NCI-H69 (cell line): ENCODE measurements around the gene UBE3A.
"Not testable (repeated sequence)": the region's sequence is repeated elsewhere in the genome, so short reads cannot be mapped to it uniquely, and the experiment has no call there.

Experiments used
- DNase-seq: peaks from one replicate; lab custom pipeline; 2025; lab: John Stamatoyannopoulos, UW

UBE3A gene

DNA sequence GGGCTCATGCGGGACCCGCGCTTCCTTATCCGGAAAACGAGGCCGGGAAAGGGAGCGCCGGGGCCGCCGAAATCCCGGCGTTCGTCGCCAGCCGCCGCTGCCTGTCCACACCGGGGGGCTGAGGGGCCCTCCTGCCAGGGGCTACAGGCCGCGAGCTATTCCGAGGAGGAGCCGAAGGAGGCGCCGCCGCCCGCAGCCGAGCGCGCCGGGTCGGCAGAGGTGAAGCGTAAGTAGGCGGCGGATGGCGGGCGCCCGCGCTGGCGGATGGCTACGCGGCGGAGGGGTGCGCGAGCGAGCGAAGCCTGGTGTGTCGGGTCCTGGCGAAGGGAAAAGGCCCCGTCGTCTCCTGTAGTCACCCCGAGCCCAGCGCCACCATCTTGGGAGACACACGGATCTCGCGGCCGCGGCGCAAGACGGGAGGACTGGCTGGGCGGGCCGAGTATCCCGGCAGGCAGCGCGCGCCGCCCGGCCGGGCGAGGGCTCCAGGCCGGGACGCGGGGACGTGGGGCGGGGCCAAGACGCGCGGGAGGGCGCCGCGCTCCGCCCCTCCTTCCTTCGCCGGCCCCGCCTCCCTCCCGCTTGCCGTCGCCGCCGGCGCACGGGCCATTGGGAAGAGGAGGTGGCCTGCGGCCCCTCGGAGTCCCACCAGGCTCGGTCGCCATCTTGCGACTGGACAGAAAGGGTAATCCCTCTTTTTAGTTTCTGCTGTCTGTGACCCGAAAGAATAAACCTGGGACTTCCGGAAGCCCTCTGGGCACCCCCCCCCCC is at the start of gene UBE3A:
Gene UBE3A, minus strand, starts transcription at position 424 of the 768 bp plus-strand sequence. CDS start 29,917 bp downstream, outside the sequence.
- DNase-seq, result peak; percentile 97

DNA sequence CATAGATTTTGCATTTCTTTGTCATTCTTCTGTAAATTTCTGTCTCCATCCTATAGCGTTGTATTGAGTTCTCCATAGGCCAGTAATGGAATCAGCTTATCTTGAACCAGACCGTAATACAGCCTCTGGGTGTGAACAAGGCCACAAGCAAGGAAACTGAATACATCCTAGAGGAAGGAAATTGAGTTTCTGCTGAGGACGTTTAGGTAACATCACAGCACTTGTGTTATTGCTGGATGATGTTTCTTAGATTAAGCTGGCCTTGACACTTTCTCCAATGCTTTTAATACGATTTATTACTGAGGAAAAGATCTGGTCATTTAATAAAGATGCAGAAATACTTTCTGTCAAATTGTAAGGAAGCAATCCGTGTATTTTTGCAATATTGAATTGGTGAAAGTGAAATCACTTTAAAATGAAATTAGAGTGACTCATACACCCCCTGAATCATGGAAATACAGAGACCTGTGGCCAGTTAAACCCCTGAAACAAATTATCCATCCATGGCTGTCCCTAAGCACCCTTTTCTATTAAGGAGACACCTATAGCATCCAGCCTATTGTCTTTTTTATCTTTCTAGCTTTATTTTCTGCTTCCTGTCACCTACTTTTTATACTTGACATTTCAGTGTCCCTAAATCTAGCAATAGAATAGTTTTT is 48.5 kb upstream of the UBE3A start:
- DNase-seq, result no peak

- no peak for DNase-seq
Observed at GRCh38 chr15:25486051-25486450, 47.2 kb upstream of the UBE3A start.

- DNase-seq, result peak; percentile 98
Observed at GRCh38 chr15:25481208-25481859, 42.5 kb upstream of the UBE3A start.

DNA sequence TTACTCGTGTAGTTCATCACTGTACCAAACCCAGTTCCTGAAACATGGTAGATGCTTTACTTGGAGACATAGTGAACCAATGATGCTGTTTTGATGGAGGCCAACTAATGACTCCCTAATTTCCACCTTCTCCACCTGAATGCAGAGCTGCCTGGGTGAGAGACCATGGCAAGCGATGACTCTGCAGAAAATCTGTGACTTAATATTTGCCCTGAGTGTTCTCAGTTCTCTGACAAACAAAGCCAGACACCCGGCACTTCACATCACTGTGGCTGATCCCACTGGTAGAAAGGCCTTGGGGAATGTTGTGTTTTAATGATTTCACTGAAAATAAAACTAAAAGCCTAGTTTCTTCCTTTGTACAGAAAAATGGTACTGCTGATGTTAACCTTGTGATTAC is 39.5 kb upstream of the UBE3A start:
- peak; percentile 28 for DNase-seq

- no peak for DNase-seq
Observed at GRCh38 chr15:25477816-25478215, 39.0 kb upstream of the UBE3A start.

DNA sequence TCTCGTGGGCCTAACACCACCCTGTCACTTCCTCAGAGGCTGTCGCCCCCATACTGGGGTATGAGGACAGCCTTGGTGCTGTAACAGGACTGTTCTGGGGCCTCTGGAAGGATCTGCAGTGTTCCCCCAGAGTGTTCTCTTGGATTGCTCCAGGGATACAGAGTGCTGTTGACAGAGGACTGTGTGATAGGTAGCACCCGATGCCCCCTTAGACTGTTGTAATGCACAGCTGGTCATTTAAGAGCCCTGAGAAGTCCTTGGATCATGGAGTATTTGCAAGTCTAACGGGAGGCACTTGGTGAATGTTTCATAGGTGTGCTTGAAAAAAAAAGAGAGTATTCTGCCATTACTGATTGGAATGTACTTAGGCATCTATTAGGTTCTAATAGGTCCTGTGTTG is 35.4 kb upstream of the UBE3A start:
- no peak for DNase-seq

DNA sequence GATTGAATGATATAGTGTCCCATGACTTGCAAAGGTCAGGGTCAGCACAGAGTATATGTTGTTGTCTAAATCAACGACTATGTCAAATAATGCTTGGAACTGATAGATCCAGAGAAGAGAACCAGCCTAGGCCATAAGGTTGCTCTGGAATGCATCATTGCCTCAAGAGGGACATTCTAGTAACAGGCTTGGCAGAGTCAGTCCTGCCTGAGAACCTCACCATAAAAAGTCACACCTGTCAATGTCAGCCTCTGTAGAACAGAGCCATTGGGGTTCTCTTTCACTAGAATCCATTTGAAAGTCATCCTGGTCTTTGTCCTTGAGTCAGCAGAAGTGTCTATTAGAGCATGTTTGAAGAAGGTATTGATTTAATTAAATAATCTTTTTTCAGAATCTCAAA is 31.4 kb upstream of the UBE3A start:
- no peak for DNase-seq

- peak; percentile 24 for DNase-seq
Observed at GRCh38 chr15:25469377-25469776, 30.6 kb upstream of the UBE3A start.

GRCh38 chr15:25468611-25469010 is 29.8 kb upstream of the UBE3A start:
- DNase-seq, result no peak

DNA sequence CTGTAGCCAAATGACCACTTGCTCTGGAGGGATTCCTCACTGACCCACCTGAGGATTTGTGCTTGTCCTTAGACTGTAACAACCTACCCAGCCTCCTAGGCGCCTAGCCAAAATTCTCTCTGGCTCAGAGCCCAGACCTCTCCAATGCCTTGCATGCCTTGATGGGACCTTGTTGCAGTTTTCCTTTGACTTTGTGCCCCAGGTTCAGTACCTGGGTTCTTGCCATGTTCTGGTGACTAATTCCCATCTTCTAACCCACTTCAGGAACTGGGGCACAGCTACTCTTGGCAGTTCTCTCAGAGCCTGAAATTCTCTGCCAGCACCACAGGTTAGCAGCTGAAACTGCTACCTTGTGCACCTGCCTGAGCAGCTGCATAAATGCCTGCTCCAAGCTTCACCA is 27.0 kb upstream of the UBE3A start:
- peak; percentile 48 for DNase-seq

DNA sequence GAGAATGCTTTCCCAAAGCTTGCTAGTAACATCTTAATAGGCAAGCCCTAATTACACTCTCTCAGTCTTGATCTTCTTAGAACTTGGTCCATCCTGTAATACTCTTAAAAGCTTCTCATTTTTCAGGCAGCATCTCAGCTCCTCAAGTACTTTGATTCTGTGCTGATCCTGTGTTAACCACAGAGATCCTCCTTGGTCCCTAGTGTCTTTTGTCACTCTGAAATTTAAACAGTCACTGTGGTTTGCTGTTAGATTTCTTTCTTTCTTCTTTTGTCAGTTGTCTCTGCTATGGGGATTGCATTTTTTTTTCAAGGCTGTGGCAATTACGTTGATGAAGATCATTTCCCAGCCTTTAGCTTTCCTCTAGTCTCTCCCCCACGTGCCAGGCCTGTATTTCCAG is 26.0 kb upstream of the UBE3A start:
- no peak for DNase-seq

DNA sequence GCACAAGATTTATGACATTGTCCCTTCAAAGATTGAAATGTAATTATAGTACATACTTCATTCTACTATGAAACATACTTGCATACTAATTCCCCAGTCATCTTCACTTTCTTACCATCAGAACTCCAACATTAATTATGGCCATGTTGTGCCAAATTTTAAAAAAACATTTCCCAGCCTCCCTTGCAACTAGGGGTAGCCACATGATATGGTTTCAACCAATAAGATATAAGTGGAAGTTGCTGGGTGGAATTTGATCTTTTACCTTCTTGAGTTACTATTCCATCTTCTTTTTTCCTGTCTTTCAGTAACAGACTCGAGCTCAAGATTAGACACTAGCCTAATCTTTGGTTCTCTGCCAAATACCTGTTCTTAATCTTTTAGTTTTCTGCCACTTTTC is 25.6 kb upstream of the UBE3A start:
- no peak for DNase-seq

GRCh38 chr15:25456196-25456595 is 17.4 kb upstream of the UBE3A start:
- DNase-seq, result no peak

DNA sequence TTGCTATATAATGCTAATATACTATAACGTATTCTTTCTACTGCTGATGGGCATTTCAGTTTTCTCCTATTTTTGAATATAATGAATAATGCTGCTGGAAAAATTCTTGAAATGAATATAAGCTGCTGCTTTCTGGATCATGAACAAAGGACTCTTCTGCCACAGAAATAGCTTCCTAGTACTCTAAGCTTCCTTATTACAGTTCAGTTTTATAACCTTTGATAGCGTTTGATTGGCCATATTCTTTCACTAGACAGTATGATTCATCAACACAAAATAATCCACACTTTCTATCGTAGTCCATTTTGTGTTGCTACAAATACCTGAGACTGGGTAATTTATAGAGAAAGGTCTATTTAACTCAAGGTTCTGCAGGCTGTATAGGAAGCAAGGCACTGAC is 16.4 kb upstream of the UBE3A start:
- DNase-seq, result no peak

DNA sequence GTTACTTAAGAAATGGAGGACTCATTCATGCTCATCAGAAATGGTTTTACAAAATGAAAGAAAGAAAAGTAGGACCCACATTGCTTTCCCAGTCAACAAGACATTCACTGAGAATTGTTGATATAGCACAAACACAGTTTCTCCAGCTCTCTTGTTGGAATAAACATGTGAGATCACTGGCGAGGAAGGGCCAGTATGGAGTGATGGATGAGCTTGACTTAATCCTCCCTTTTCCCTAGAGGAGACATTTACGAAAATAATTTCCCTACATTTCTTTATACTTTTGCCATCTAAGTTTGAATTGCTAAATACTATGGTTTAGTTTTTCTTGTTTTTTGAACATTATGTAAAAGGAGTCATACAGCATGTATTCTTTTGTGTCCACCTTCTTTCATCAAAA is 15.9 kb upstream of the UBE3A start:
- no peak for DNase-seq

DNA sequence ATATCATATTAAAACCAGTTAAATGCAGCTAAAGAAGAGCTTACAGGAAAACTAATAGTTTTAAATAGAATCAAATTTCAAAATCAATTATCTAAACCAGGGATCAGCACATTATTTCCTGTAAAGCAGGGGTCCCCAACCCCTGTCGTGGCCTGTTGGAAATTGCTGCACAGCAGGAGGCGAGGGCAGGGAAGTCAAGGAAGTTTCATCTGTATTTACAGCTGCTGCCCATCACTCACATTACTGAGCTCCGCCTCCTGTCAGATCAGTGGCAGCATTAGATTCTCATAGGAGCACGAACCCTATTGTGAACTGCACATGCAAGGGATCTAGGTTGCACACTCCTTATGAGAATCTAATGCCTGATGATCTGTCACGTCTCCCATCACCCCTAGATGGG is 14.4 kb upstream of the UBE3A start:
- DNase-seq, result not testable (repeated sequence)

GRCh38 chr15:25451501-25451900 is 12.7 kb upstream of the UBE3A start:
- DNase-seq, result no peak

DNA sequence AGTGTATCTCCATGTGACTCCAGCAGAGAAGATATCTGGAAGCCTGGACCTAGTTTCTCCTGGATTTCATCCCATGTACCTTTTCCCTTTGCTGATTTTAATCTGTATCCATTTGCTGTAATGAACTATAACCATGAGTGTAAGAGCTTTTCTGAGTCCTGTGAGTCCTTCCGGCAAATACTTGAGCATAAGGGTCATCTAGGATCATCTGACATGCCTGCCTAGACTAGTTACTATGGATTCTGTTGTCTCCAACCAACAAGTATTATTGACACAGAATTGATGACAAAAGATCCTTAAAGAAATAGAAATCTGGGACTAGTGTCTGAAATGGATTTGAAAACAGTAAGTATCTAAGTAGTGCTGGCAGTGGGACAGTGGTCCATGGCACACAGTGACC is 11.3 kb upstream of the UBE3A start:
- DNase-seq, result no peak

DNA sequence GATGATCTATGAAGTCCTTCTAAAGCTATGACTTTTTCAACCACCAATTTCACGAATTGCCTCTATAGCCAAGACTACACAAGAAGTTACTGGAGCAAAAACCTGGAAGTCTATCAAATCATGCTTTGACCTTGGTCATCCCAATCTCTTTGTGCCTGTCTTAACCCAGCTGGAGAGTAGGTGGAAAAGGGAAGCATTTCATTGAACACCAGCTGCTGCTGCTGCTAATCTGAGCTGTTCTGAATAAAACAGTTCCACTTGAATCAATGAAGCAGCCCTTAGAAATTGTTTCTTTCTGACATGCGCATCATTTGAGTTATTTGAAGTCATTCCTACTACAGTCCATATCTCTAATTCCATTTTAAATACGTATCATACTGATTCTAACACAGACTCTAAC is 7.3 kb upstream of the UBE3A start:
- no peak for DNase-seq

- DNase-seq, result no peak
Observed at GRCh38 chr15:25445412-25445811, 6.6 kb upstream of the UBE3A start.

DNA sequence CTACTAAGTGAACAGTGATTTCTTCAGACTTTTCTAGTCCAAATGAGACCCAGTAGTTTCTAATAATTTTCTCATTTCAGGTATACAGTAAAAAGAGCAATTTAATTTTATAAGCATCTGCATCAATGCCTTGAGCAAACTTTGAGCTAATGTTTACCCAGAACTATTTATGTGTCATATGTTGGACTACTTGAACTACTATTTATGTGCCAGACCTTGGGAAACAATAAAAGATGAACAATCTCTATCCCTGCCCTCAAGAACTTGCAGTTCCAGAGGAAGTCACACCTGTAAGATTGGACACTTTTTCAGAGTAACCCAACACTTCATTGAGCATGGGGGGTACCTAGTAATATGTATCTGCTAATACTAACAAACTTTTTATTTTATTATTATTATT is 2.3 kb upstream of the UBE3A start:
- DNase-seq, result no peak

DNA sequence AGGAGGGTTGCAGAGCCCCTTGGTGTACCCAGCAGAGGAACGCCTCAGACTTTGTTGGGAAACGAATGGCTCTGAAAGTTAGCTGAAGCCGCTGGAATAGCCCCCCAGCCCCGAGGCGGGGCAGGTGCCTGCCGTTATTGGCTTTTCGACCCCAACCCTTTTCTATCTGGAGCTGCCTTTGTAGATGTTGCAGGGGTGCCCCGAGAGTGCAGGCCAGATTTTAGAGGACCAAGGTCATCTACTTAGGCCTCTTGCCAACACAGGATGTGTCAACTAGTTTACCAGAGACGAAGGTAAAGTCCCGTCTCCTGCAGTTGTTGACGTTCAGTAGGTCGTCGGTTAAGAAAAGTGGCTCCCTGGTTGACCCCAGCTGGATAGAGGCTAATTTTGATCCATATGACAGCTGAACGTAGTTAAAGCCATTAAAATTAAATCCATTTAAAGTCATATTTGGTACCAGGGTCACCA is 579 bp upstream of the UBE3A start:
- peak; percentile 66 for DNase-seq
